ENCODE measurements around the gene INSRR. TPM values are rescaled to one million over a fixed set of nuclear protein-coding genes. Genes with fewer than 3 reads are reported as not detected.

The INSRR gene
- total RNA-seq, 4 donors from 2014 or later, result not detected

- TF ChIP-seq CTCF (IDR thresholded peaks at IDR 0.05; ENCODE audit: low read depth), result no peak
Observed at GRCh38 chr1:156880473-156880872, 21.6 kb upstream of the INSRR start.

GRCh38 chr1:156879876-156880275 lies 21.0 kb upstream of the INSRR start:
- no peak for TF ChIP-seq CTCF (IDR thresholded peaks at IDR 0.05; ENCODE audit: low read depth)

GRCh38 chr1:156877433-156878170 lies 18.7 kb upstream of the INSRR start:
- no peak for TF ChIP-seq CTCF (IDR thresholded peaks at IDR 0.05; ENCODE audit: low read depth)

GRCh38 chr1:156876281-156876680 lies 17.4 kb upstream of the INSRR start:
- no peak for TF ChIP-seq CTCF (IDR thresholded peaks at IDR 0.05; ENCODE audit: low read depth)

- TF ChIP-seq CTCF (IDR thresholded peaks at IDR 0.05; ENCODE audit: low read depth), result no peak
Observed at GRCh38 chr1:156875341-156875615, 16.4 kb upstream of the INSRR start.

GRCh38 chr1:156874572-156875340 lies 15.8 kb upstream of the INSRR start:
- no peak for TF ChIP-seq CTCF (IDR thresholded peaks at IDR 0.05; ENCODE audit: low read depth)

GRCh38 chr1:156874142-156874541 lies 15.2 kb upstream of the INSRR start:
- TF ChIP-seq CTCF (IDR thresholded peaks at IDR 0.05; ENCODE audit: low read depth), result no peak

All from subcutaneous adipose tissue (tissue), 4 donors.